HepG2 (cell line): ENCODE data around the gene STK24. TPM values are rescaled to one million over a fixed set of nuclear protein-coding genes. Genes with fewer than 3 reads are reported as not detected.

Experiments
- ATAC-seq: fragments of 200-7000 bp; cut with Tn5 transposase; 3 replicates; pipeline ENCODE4 v1.9.1; 2020; ENCODE audit warnings: mild to moderate bottlenecking, moderate library complexity
- BruUV-seq: library from RNA; stranded (reverse); fragments of 400-500 nt; replicated peaks from 2 replicates; lab custom pipeline; 2021; lab: Mats Ljungman, UMichigan
- CTCF ChIA-PET: fragments of 300-600 bp; formaldehyde crosslinking; extraction: SDS; loops from one replicate; lab custom pipeline; 2021; ENCODE audit warnings: low total read pairs, inconsistent platforms, low intra/inter-chr PET ratio; lab: Yijun Ruan, JAX
- POLR2A ChIA-PET: fragments of 350-600 bp; sonication (Branson Sonifier 250); formaldehyde crosslinking; loops from one replicate; lab custom pipeline; 2020; ENCODE audit warnings: antibody characterized with exemption, inconsistent platforms; lab: Yijun Ruan, JAX
- DNase-seq: peaks from one replicate; pipeline ENCODE4 v3.0.0-alpha.2; 2015; ENCODE audit warnings: low spot score
- FAIRE-seq: peaks from 3 replicates; lab custom pipeline; 2011; peaks lifted over from hg19 to GRCh38; lab: Jason Lieb, UNC
- H2AFZ ChIP-seq: one replicate; pipeline ENCODE4 v1.6.1; 2011; ENCODE audit warnings: low read length, inconsistent platforms
- H3K27ac ChIP-seq: fragments of 300-600 bp; 3 replicates; pipeline ENCODE4 v1.8.0; 2011; ENCODE audit warnings: mixed run types, mild to moderate bottlenecking, mixed read lengths, low read length, inconsistent platforms; ENCODE audit not compliant: insufficient read depth; ENCODE audit errors: extremely low read length
- H3K27me3 ChIP-seq, 2 experiments: fragments of 200-600 bp in 1 of 2; 2 replicates in 1 of 2; 3 replicates in 1 of 2; pipeline versions ENCODE4 v1.6.0 to v1.8.0; 2011; ENCODE audit warnings: low read length in 2 of 2, mild to moderate bottlenecking in 2 of 2, moderate library complexity in 2 of 2, inconsistent platforms in 1 of 2; ENCODE audit not compliant: insufficient read depth in 2 of 2, control insufficient read depth in 1 of 2
- H3K36me3 ChIP-seq, 2 experiments: fragments of 200-600 bp in 1 of 2; replicated peaks in 1 of 2; 2 replicates in 1 of 2; 3 replicates in 1 of 2; pipeline versions ENCODE4 v1.5.1 to v1.8.0; 2011; ENCODE audit warnings: low read length in 2 of 2, inconsistent platforms in 1 of 2; ENCODE audit not compliant: insufficient read depth in 2 of 2, control insufficient read depth in 1 of 2
- H3K4me1 ChIP-seq: 2 replicates; pipeline ENCODE4 v1.5.1; 2012; ENCODE audit warnings: low read length, inconsistent platforms; ENCODE audit not compliant: insufficient read depth
- H3K4me2 ChIP-seq: 2 replicates; pipeline ENCODE4 v1.6.0; 2011; ENCODE audit warnings: low read depth, low read length, inconsistent platforms
- H3K4me3 ChIP-seq, 3 experiments: fragments of 200-600 bp in 1 of 3; sonication (generic), shearing (Covaris generic) in 1 of 3; replicated peaks in 1 of 3; 2 replicates each; pipeline ENCODE4 v1.5.1; 2011 to 2016; ENCODE audit warnings: low read length in 3 of 3, inconsistent platforms in 2 of 3, low read depth in 2 of 3, mild to moderate bottlenecking in 2 of 3, control low read depth in 1 of 3, mixed read lengths in 1 of 3; ENCODE audit not compliant: insufficient read depth in 1 of 3
- H3K79me2 ChIP-seq: one replicate; pipeline ENCODE4 v1.6.1; 2011; ENCODE audit warnings: low read length, inconsistent platforms; ENCODE audit not compliant: insufficient read depth
- H3K9ac ChIP-seq: 2 replicates; pipeline ENCODE4 v1.6.0; 2011; ENCODE audit warnings: mild to moderate bottlenecking, low read depth, low read length, inconsistent platforms; ENCODE audit not compliant: insufficient read depth
- H3K9me3 ChIP-seq: 2 replicates; pipeline ENCODE4 v1.5.1; 2012; ENCODE audit warnings: mild to moderate bottlenecking, low read length
- H4K20me1 ChIP-seq: 2 replicates; pipeline ENCODE4 v1.6.0; 2011; ENCODE audit warnings: inconsistent platforms, mild to moderate bottlenecking, low read length, moderate library complexity; ENCODE audit not compliant: insufficient read depth
- AGO2 ChIP-seq: fragments of 200-400 bp; formaldehyde crosslinking; optimal IDR thresholded peaks from 2 replicates; pipeline ENCODE3; 2017; ENCODE audit warnings: mild to moderate bottlenecking, low read depth, low read length, moderate library complexity
- CCDC6 ChIP-seq: sonication (generic); formaldehyde crosslinking; IDR thresholded peaks from 2 replicates; pipeline ENCODE4 v1.8.1; 2022; ENCODE audit warnings: mild to moderate bottlenecking, missing genetic modification reagents, moderate library complexity
- GMEB1 ChIP-seq: sonication (generic); formaldehyde crosslinking; IDR thresholded peaks from 2 replicates; pipeline ENCODE4 v1.5.1; 2020; ENCODE audit warnings: missing genetic modification reagents, mild to moderate bottlenecking, borderline replicate concordance
- MTERF4 ChIP-seq: sonication (generic); formaldehyde crosslinking; IDR thresholded peaks from 2 replicates; pipeline ENCODE4 v1.8.0; 2023; ENCODE audit warnings: mild to moderate bottlenecking, missing genetic modification reagents
- POLR2G ChIP-seq: fragments of 200-400 bp; formaldehyde crosslinking; IDR thresholded peaks from 2 replicates; pipeline ENCODE4 v1.6.1; 2018; ENCODE audit warnings: mild to moderate bottlenecking, low read depth, low read length, moderate library complexity
- RFX3 ChIP-seq: IDR thresholded peaks from 2 replicates; pipeline ENCODE4 v1.6.1; 2016; ENCODE audit warnings: missing biosample characterization, missing genetic modification reagents
- TFE3 ChIP-seq: IDR thresholded peaks from 2 replicates; pipeline ENCODE4 v1.6.1; 2016
- ZBTB39 ChIP-seq: sonication (generic); formaldehyde crosslinking; IDR thresholded peaks from 2 replicates; pipeline ENCODE4 v1.5.0; 2020; ENCODE audit warnings: missing genetic modification reagents
- ZFP91 ChIP-seq: sonication (generic); formaldehyde crosslinking; IDR thresholded peaks from 2 replicates; pipeline ENCODE4 v1.9.0; 2022; ENCODE audit warnings: missing genetic modification reagents, mild to moderate bottlenecking, borderline replicate concordance
- ZKSCAN5 ChIP-seq: sonication (generic); formaldehyde crosslinking; IDR thresholded peaks from 2 replicates; pipeline ENCODE4 v1.5.1; 2020; ENCODE audit warnings: mild to moderate bottlenecking, missing genetic modification reagents
- ZMAT5 ChIP-seq: sonication (generic); formaldehyde crosslinking; IDR thresholded peaks from 2 replicates; pipeline ENCODE4 v1.5.0; 2020; ENCODE audit warnings: mild to moderate bottlenecking, low read depth, missing genetic modification reagents, borderline replicate concordance
- ZNF382 ChIP-seq: sonication (generic); formaldehyde crosslinking; IDR thresholded peaks from 2 replicates; pipeline ENCODE4 v1.5.0; 2020; ENCODE audit warnings: missing genetic modification reagents, mild to moderate bottlenecking, borderline replicate concordance
- WGBS: methylation state at CpG from one replicate; pipeline ENCODE4 v1.1.6; 2017; ENCODE audit warnings: low lambda C conversion rate; 5-methylcytosine and 5-hydroxymethylcytosine counted together
- in situ Hi-C: cut with HindIII; loops from 2 replicates; pipeline ENCODE4 v1.10.0; 2017; ENCODE audit warnings: low pct_unique_long_range_greater_than_20kb; ENCODE audit not compliant: extremely low pct_ligation_motif_present
- intact Hi-C: fragments of 100-400 bp; cut with micrococcal nuclease; formaldehyde crosslinking; loops from one replicate; pipeline ENCODE4 v1.10.0; 2022; ENCODE audit not compliant: unreplicated experiment
- polyA plus RNA-seq, 8 experiments: library from polyadenylated mRNA; depleted of rRNA in 3 of 8; stranded (reverse) in 7 of 8; unstranded in 1 of 8; fragments of >200 nt; fragmentation: Illumina TruSeq in 4 of 8; extraction: Trizol in 4 of 8; gene quantifications; 2 replicates each; pipeline versions ENCODE4 v1.2.1 to v1.2.3, GENCODE V29; 2011 to 2016; ENCODE audit warnings: low read depth in 4 of 8, missing spikeins in 1 of 8, mixed read lengths in 1 of 8; ENCODE audit not compliant: insufficient read depth in 1 of 8
- total RNA-seq, 5 experiments: library from RNA; depleted of rRNA; stranded (reverse); fragments of >200 nt; fragmentation: Illumina TruSeq; extraction: Trizol; gene quantifications; 2 replicates each; pipeline ENCODE4 v1.2.3, GENCODE V29; 2016; ENCODE audit warnings: low read depth in 1 of 5

Gene STK24
- total and polyA plus RNA-seq, 2 of the 13 experiments (the other 11 are each of a cell fraction or from before 2014, with no cell fraction given) = 51.3 to 73.0 TPM

- TF ChIP-seq ZFP91 (CRISPR knock-in tag) = no peak
- no peak for TF ChIP-seq TFE3 (CRISPR knock-in tag)
- no peak for TF ChIP-seq MTERF4 (CRISPR knock-in tag)
Measured at GRCh38 chr13:98410612-98411011, 166.3 kb downstream of the STK24 start (continued).

GRCh38 chr13:98409281-98409680 is 167.6 kb downstream of the STK24 start:
- Histone ChIP-seq H2AFZ (no peak overlapping the region), H4K20me1 (no peaks in the 10 kb centered on the region), H3K4me3 (no peak overlapping the region), H3K27me3 (no peaks in the 10 kb centered on the region), H3K9me3 (no peaks in the 10 kb centered on the region), H3K79me2 (no peaks in the 10 kb centered on the region), H3K36me3 (peaks cover 19 to 67% of the 10 kb centered on the region in 2 experiments), H3K4me2 (no peak overlapping the region), H3K9ac (no peak overlapping the region), H3K27ac (no peak overlapping the region), H3K4me1 (peaks cover 22% of the 10 kb centered on the region)
- ChIA-PET POLR2A (no interaction called here), CTCF (no interaction called here)
- intact Hi-C loops (loop anchor here (10.0 kb wide), 1 partner anchor 264 kb away; the partner anchor contains the start of gene FARP1), in situ Hi-C loops (no loop called here)
- BruUV-seq = no TSS peak
- ATAC-seq = no peak
- WGBS = 98% methylated on average over 13 of the region's 13 CpGs
- no peak for FAIRE-seq
- no peak for DNase-seq
- TF ChIP-seq ZBTB39 (CRISPR knock-in tag) (no peak), ZNF382 (CRISPR knock-in tag) (no peak), ZKSCAN5 (CRISPR knock-in tag) (no peak), POLR2G (0 out of 2 replicates have a peak, but pooled peaks have one; percentile 9), CCDC6 (CRISPR knock-in tag) (no peak), GMEB1 (CRISPR knock-in tag) (no peak), AGO2 (peak; percentile 74), ZMAT5 (CRISPR knock-in tag) (no peak), RFX3 (CRISPR knock-in tag) (no peak)
